HepG2 (cell line): ENCODE measurements around the gene VEGFB. TPM values are rescaled to one million over a fixed set of nuclear protein-coding genes. Genes with fewer than 3 reads are reported as not detected.

Source experiments
- ESRRA ChIP-seq: sonication (generic); formaldehyde crosslinking; IDR thresholded peaks from 2 replicates; pipeline ENCODE4 v1.5.1; 2020; ENCODE audit warnings: mild to moderate bottlenecking, low read depth, missing genetic modification reagents
- FOXK2 ChIP-seq: fragments of 450-650 bp; IDR thresholded peaks from 2 replicates; pipeline ENCODE4 v1.6.1; 2016
- FOXP1 ChIP-seq, 2 experiments: fragments of 450-650 bp in 1 of 2; IDR thresholded peaks; 2 replicates each; pipeline ENCODE4 v1.6.1; 2017 to 2018; ENCODE audit warnings: antibody characterized with exemption in 1 of 2
- GABPB1 ChIP-seq: IDR thresholded peaks from 2 replicates; pipeline ENCODE4 v1.6.1; 2016; ENCODE audit warnings: mild to moderate bottlenecking, missing genetic modification reagents, moderate library complexity, missing compliant biosample characterization
- GPBP1L1 ChIP-seq: sonication (generic); formaldehyde crosslinking; IDR thresholded peaks from 2 replicates; pipeline ENCODE4 v1.5.0; 2020; ENCODE audit warnings: mild to moderate bottlenecking, missing genetic modification reagents
- HNRNPH1 ChIP-seq: fragments of 200-400 bp; formaldehyde crosslinking; optimal IDR thresholded peaks from 2 replicates; pipeline ENCODE3; 2017; ENCODE audit warnings: mild to moderate bottlenecking, low read depth, low read length
- HNRNPLL ChIP-seq: fragments of 200-400 bp; formaldehyde crosslinking; IDR thresholded peaks from 2 replicates; pipeline ENCODE4 v1.6.1; 2017; ENCODE audit warnings: mild to moderate bottlenecking, low read depth, low read length; ENCODE audit not compliant: poor library complexity, severe bottlenecking
- HOXA7 ChIP-seq: sonication (generic); formaldehyde crosslinking; IDR thresholded peaks from 2 replicates; pipeline ENCODE4 v1.8.1; 2022; ENCODE audit warnings: mild to moderate bottlenecking, missing genetic modification reagents, moderate library complexity
- IKZF1 ChIP-seq: fragments of 450-650 bp; IDR thresholded peaks from 2 replicates; pipeline ENCODE4 v1.7.1; 2016
- KDM5B ChIP-seq: sonication (generic); formaldehyde crosslinking; IDR thresholded peaks from 2 replicates; pipeline ENCODE4 v1.4.0; 2020; ENCODE audit warnings: missing genetic modification reagents, mild to moderate bottlenecking, borderline replicate concordance
- KLF6 ChIP-seq: IDR thresholded peaks from 2 replicates; pipeline ENCODE4 v1.8.0; 2016; ENCODE audit warnings: missing biosample characterization, missing genetic modification reagents
- MAFF ChIP-seq: IDR thresholded peaks from 2 replicates; pipeline ENCODE4 v1.6.1; 2011; ENCODE audit warnings: low read depth, low read length, improper control_type of control experiment
- MXD3 ChIP-seq: IDR thresholded peaks from 2 replicates; pipeline ENCODE4 v1.6.1; 2016; ENCODE audit warnings: mild to moderate bottlenecking, missing biosample characterization, missing genetic modification reagents
- PLSCR1 ChIP-seq: sonication (generic); formaldehyde crosslinking; IDR thresholded peaks from 2 replicates; pipeline ENCODE4 v1.5.0; 2020; ENCODE audit warnings: missing genetic modification reagents, mild to moderate bottlenecking, borderline replicate concordance
- STAG1 ChIP-seq: sonication (generic); formaldehyde crosslinking; IDR thresholded peaks from 2 replicates; pipeline ENCODE4 v1.4.0; 2020; ENCODE audit warnings: missing genetic modification reagents
- STAT6 ChIP-seq: sonication (generic); formaldehyde crosslinking; IDR thresholded peaks from 2 replicates; pipeline ENCODE4 v1.4.0; 2020; ENCODE audit warnings: missing genetic modification reagents, mild to moderate bottlenecking, borderline replicate concordance
- THAP11 ChIP-seq: IDR thresholded peaks from 2 replicates; pipeline ENCODE4 v1.6.1; 2016; ENCODE audit warnings: missing biosample characterization, missing genetic modification reagents
- TMF1 ChIP-seq: sonication (generic); formaldehyde crosslinking; IDR thresholded peaks from 2 replicates; pipeline ENCODE4 v1.8.1; 2022; ENCODE audit warnings: low read depth, missing genetic modification reagents
- U2AF2 ChIP-seq: fragments of 200-400 bp; formaldehyde crosslinking; IDR thresholded peaks from 2 replicates; pipeline ENCODE4 v1.6.1; 2017; ENCODE audit warnings: low read depth, mild to moderate bottlenecking, low read length
- ZFX ChIP-seq: sonication (generic); formaldehyde crosslinking; IDR thresholded peaks from 2 replicates; pipeline ENCODE4 v1.4.0; 2020; ENCODE audit warnings: mild to moderate bottlenecking, low read depth, missing genetic modification reagents, moderate library complexity
- ZNF234 ChIP-seq: sonication (generic); formaldehyde crosslinking; conservative IDR thresholded peaks from 2 replicates; pipeline ENCODE4 v1.5.1; 2020; ENCODE audit warnings: mild to moderate bottlenecking, missing genetic modification reagents
- ZNF367 ChIP-seq: sonication (generic); formaldehyde crosslinking; IDR thresholded peaks from 2 replicates; pipeline ENCODE4 v1.4.0; 2020; ENCODE audit warnings: missing genetic modification reagents, borderline replicate concordance
- ZNF468 ChIP-seq: sonication (generic); formaldehyde crosslinking; IDR thresholded peaks from 2 replicates; pipeline ENCODE4 v1.8.0; 2022; ENCODE audit warnings: mild to moderate bottlenecking, moderate library complexity, missing genetic modification reagents
- ZNF614 ChIP-seq: IDR thresholded peaks from 2 replicates; pipeline ENCODE4 v1.6.1; 2018; ENCODE audit warnings: missing biosample characterization, missing genetic modification reagents, inconsistent platforms, borderline replicate concordance
- ZSCAN21 ChIP-seq: sonication (generic); formaldehyde crosslinking; IDR thresholded peaks from 2 replicates; pipeline ENCODE4 v1.8.0; 2022; ENCODE audit warnings: mild to moderate bottlenecking, missing genetic modification reagents, moderate library complexity, borderline replicate concordance
- polyA plus RNA-seq, 8 experiments: library from polyadenylated mRNA; depleted of rRNA in 3 of 8; stranded (reverse) in 7 of 8; unstranded in 1 of 8; fragments of >200 nt; fragmentation: Illumina TruSeq in 4 of 8; extraction: Trizol in 4 of 8; gene quantifications; 2 replicates each; pipeline versions ENCODE4 v1.2.1 to v1.2.3, GENCODE V29; 2011 to 2016; ENCODE audit warnings: low read depth in 4 of 8, missing spikeins in 1 of 8, mixed read lengths in 1 of 8; ENCODE audit not compliant: insufficient read depth in 1 of 8
- total RNA-seq, 5 experiments: library from RNA; depleted of rRNA; stranded (reverse); fragments of >200 nt; fragmentation: Illumina TruSeq; extraction: Trizol; gene quantifications; 2 replicates each; pipeline ENCODE4 v1.2.3, GENCODE V29; 2016; ENCODE audit warnings: low read depth in 1 of 5

Gene VEGFB
- total and polyA plus RNA-seq, 2 of the 13 experiments (the other 11 are each of a cell fraction or from before 2014, with no cell fraction given): 9.0 to 11.3 TPM

- TF ChIP-seq GPBP1L1 (CRISPR knock-in tag) (no peak), KDM5B (no peak), MAFF (no peak), U2AF2 (no peak), STAT6 (no peak; the same call in 1 of the 2 replicates), ZNF614 (CRISPR knock-in tag) (no peak; the same call in 1 of the 2 replicates), KLF6 (0 out of 2 replicates have a peak, but pooled peaks have one; percentile 10), HOXA7 (CRISPR knock-in tag) (no peak), HNRNPH1 (no peak), ZNF234 (CRISPR knock-in tag) (no peak), THAP11 (peak; percentile 65), FOXP1 (IDR thresholded peaks at IDR 0.05) (no peak), FOXP1 (CRISPR knock-in tag; IDR thresholded peaks at IDR 0.05) (no peak), FOXK2 (no peak), STAG1 (CRISPR knock-in tag) (no peak), ESRRA (CRISPR knock-in tag) (no peak), MXD3 (peak; percentile 37; the same call in 1 of the 2 replicates), GABPB1 (CRISPR knock-in tag) (no peak; the same call in 1 of the 2 replicates), TMF1 (CRISPR knock-in tag) (no peak; the same call in 1 of the 2 replicates), ZNF468 (CRISPR knock-in tag) (no peak), ZFX (CRISPR knock-in tag) (no peak), IKZF1 (no peak), PLSCR1 (no peak), HNRNPLL (peak; percentile 76), ZNF367 (CRISPR knock-in tag) (no peak), ZSCAN21 (CRISPR knock-in tag) (no peak; the same call in 1 of the 2 replicates)
Measured at GRCh38 chr11:64185693-64186491, 48.5 kb upstream of the VEGFB start, which contains the start of gene STIP1 (continued).
